DOHH2 (cell line): ENCODE results near the gene ZSCAN29.

Experiments
- H3F3A ChIP-seq: fragments of 200-600 bp; sonication (generic), shearing (Covaris generic); 2 replicates; pipeline ENCODE4 v1.6.0; 2016; ENCODE audit warnings: antibody characterized with exemption, mild to moderate bottlenecking; ENCODE audit not compliant: control insufficient read depth, insufficient read depth
- H3K27ac ChIP-seq: fragments of 200-600 bp; sonication (generic); 2 replicates; pipeline ENCODE4 v1.5.1; 2014; ENCODE audit warnings: low read depth, mild to moderate bottlenecking, low read length, moderate library complexity
- H3K27me3 ChIP-seq: fragments of 200-600 bp; sonication (generic); 2 replicates; pipeline ENCODE4 v1.6.1; 2014; ENCODE audit warnings: mild to moderate bottlenecking, low read length, mixed read lengths; ENCODE audit not compliant: control insufficient read depth
- H3K36me3 ChIP-seq: fragments of 200-600 bp; sonication (generic); 2 replicates; pipeline ENCODE4 v1.6.1; 2014; ENCODE audit warnings: mild to moderate bottlenecking, low read length, moderate library complexity, mixed read lengths; ENCODE audit not compliant: control insufficient read depth
- H3K4me1 ChIP-seq: fragments of 200-600 bp; sonication (generic); 2 replicates; pipeline ENCODE4 v1.6.1; 2014; ENCODE audit warnings: mild to moderate bottlenecking, low read length, mixed read lengths; ENCODE audit not compliant: control insufficient read depth
- H3K4me2 ChIP-seq: fragments of 200-600 bp; sonication (generic); 2 replicates; pipeline ENCODE4 v1.6.0; 2014; ENCODE audit warnings: mild to moderate bottlenecking, low read length, moderate library complexity
- H3K4me3 ChIP-seq: fragments of 200-600 bp; sonication (generic); 2 replicates; pipeline ENCODE4 v1.5.1; 2014; ENCODE audit warnings: mild to moderate bottlenecking, low read length, mixed read lengths
- H3K79me2 ChIP-seq: fragments of 200-600 bp; sonication (generic); 2 replicates; pipeline ENCODE4 v1.6.1; 2014; ENCODE audit warnings: mild to moderate bottlenecking, low read length, mixed read lengths; ENCODE audit not compliant: control insufficient read depth
- H3K9me2 ChIP-seq: fragments of 200-600 bp; sonication (generic); replicated peaks from 2 replicates; pipeline ENCODE4 v1.6.1; 2014; ENCODE audit warnings: mild to moderate bottlenecking, low read length, mixed read lengths; ENCODE audit not compliant: control insufficient read depth
- H3K9me3 ChIP-seq: fragments of 200-600 bp; sonication (generic); 2 replicates; pipeline ENCODE4 v1.6.1; 2014; ENCODE audit warnings: antibody characterized with exemption, low read length, mixed read lengths; ENCODE audit not compliant: control insufficient read depth, insufficient read depth
- H4K20me1 ChIP-seq: fragments of 200-600 bp; sonication (generic); 2 replicates; pipeline ENCODE4 v1.6.0; 2014; ENCODE audit warnings: low read depth, mild to moderate bottlenecking, antibody characterized with exemption, low read length, moderate library complexity; ENCODE audit not compliant: control insufficient read depth, insufficient read depth
- EZH2phosphoT487 ChIP-seq: fragments of 200-600 bp; sonication (generic); IDR thresholded peaks from 2 replicates; pipeline ENCODE4 v1.6.1; 2017; ENCODE audit warnings: borderline replicate concordance, mild to moderate bottlenecking, antibody characterized with exemption, low read length, moderate library complexity, mixed read lengths
- TF ChIP-seq, protein P1 (sequence below): fragments of 200-600 bp; sonication (generic); IDR thresholded peaks from one replicate; pipeline ENCODE4 v1.5.1; 2014; ENCODE audit warnings: antibody characterized with exemption, mild to moderate bottlenecking, low read depth, low read length; ENCODE audit not compliant: poor library complexity, severe bottlenecking

ZSCAN29 gene

GRCh38 chr15:43312378-43312777 lies 58.5 kb downstream of the ZSCAN29 start:
- TF ChIP-seq, protein P1, sequence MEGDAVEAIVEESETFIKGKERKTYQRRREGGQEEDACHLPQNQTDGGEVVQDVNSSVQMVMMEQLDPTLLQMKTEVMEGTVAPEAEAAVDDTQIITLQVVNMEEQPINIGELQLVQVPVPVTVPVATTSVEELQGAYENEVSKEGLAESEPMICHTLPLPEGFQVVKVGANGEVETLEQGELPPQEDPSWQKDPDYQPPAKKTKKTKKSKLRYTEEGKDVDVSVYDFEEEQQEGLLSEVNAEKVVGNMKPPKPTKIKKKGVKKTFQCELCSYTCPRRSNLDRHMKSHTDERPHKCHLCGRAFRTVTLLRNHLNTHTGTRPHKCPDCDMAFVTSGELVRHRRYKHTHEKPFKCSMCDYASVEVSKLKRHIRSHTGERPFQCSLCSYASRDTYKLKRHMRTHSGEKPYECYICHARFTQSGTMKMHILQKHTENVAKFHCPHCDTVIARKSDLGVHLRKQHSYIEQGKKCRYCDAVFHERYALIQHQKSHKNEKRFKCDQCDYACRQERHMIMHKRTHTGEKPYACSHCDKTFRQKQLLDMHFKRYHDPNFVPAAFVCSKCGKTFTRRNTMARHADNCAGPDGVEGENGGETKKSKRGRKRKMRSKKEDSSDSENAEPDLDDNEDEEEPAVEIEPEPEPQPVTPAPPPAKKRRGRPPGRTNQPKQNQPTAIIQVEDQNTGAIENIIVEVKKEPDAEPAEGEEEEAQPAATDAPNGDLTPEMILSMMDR: no peak
- no peak for TF ChIP-seq EZH2phosphoT487
- H3K4me3 ChIP-seq: no peak overlapping the region
- H3K36me3 ChIP-seq: no peaks in the 10 kb centered on the region
- H3F3A ChIP-seq: no peaks in the 10 kb centered on the region
- no peaks in the 10 kb centered on the region for H3K79me2 ChIP-seq
- no peak overlapping the region for H3K27ac ChIP-seq
- H4K20me1 ChIP-seq: no peaks in the 10 kb centered on the region
- no peaks in the 10 kb centered on the region for H3K9me2 ChIP-seq
- peaks cover 40% of the 10 kb centered on the region for H3K27me3 ChIP-seq
- no peaks in the 10 kb centered on the region for H3K4me1 ChIP-seq
- no peak overlapping the region for H3K4me2 ChIP-seq
- no peaks in the 10 kb centered on the region for H3K9me3 ChIP-seq
